Upper lobe of right lung (tissue), 1 donor: Measurements from ENCODE around the gene ZFR. TPM values are rescaled to one million over a fixed set of nuclear protein-coding genes. Genes with fewer than 3 reads are reported as not detected.

Experiments
- ATAC-seq: fragments of 200-7000 bp; cut with Tn5 transposase; one replicate; pipeline ENCODE4 v1.9.1; 2020; ENCODE audit warnings: mild to moderate bottlenecking, moderate library complexity
- DNase-seq: peaks from one replicate; pipeline ENCODE4 v3.0.0-alpha.2; 2020
- H3K27ac ChIP-seq: fragments of 200-600 bp; one replicate; pipeline ENCODE4 v1.8.0; 2022
- H3K27me3 ChIP-seq: fragments of 200-600 bp; one replicate; pipeline ENCODE4 v1.8.0; 2022; ENCODE audit warnings: mild to moderate bottlenecking
- H3K36me3 ChIP-seq: fragments of 200-600 bp; one replicate; pipeline ENCODE4 v1.8.0; 2022
- H3K4me1 ChIP-seq: fragments of 200-600 bp; one replicate; pipeline ENCODE4 v1.8.0; 2022
- H3K4me3 ChIP-seq: fragments of 200-600 bp; one replicate; pipeline ENCODE4 v1.8.0; 2022; ENCODE audit warnings: mild to moderate bottlenecking
- H3K9me3 ChIP-seq: fragments of 200-600 bp; one replicate; pipeline ENCODE4 v1.8.0; 2022
- CTCF ChIP-seq: fragments of 200-600 bp; IDR thresholded peaks from one replicate; pipeline ENCODE4 v1.8.0; 2022; ENCODE audit warnings: antibody characterized with exemption
- intact Hi-C: fragments of 100-400 bp; cut with DNase I; formaldehyde crosslinking; loops from one replicate; pipeline ENCODE4 v1.11.0; 2022
- total RNA-seq: library from RNA; stranded (reverse); fragmentation: NEBNext Ultra II Directional; extraction: Animal tissue kit (Norgen Biotek cat#: 25700); gene quantifications from one replicate; pipeline ENCODE4 v1.2.1, GENCODE V29; 2021
- donor health status: DM: no; HTN: yes; CAD: no; lungs with severe emphysema.

The ZFR gene
- total RNA-seq, 1 donor from 2014 or later = 60.4 TPM

DNA sequence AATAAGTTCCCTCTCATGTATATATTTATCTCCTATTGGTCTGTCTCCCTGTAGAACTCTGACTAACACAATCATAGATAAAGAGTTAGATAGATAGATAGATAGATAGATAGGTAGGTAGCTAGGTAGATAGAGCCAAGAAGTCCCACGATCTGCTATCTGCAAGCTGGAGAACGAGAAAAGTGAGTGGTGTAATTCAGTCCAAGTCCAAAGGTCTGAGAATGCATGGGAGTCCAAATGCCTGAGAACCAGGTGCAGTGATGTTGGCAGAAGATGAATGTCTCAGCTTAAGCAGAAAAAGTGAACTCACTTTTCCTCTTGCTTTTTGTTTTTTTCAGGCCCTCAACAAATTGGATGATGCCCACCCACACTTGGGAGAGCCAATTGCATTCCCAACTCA, 37.7 kb upstream of the ZFR start:
- no peaks in the 10 kb centered on the region for H3K27me3 ChIP-seq
- intact Hi-C loops = no loop called here
- no peaks in the 10 kb centered on the region for H3K4me1 ChIP-seq
- no peak overlapping the region for H3K27ac ChIP-seq
- H3K36me3 ChIP-seq = no peaks in the 10 kb centered on the region
- no peaks in the 10 kb centered on the region for H3K9me3 ChIP-seq
- ATAC-seq (no peak), DNase-seq (no peak)
- no peak overlapping the region for H3K4me3 ChIP-seq
- TF ChIP-seq CTCF = no peak

DNA sequence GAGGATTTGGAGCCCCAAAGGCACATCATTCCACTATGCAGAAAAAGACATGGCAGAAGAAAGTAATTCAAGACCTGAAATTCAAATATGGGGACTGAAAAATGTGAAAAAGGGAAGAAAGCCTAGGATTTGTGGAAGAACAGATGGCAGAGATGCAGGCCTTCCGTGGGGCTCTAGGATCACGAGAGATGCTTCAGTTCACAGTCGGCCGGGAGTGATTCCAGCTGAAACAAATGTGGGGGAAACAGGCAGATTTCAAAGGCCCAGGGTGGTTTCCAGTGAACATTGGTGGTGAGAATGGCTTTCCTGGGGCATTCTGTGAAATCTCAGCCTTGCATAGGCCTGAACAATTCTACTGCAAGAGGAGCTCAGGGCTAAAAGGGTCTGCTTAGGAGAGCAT, 34.6 kb upstream of the ZFR start:
- TF ChIP-seq CTCF = no peak
- no peaks in the 10 kb centered on the region for H3K27me3 ChIP-seq
- no peak overlapping the region for H3K27ac ChIP-seq
- no peak overlapping the region for H3K4me3 ChIP-seq
- DNase-seq (no peak), ATAC-seq (no peak)
- no peaks in the 10 kb centered on the region for H3K9me3 ChIP-seq
- H3K4me1 ChIP-seq = no peaks in the 10 kb centered on the region
- no peaks in the 10 kb centered on the region for H3K36me3 ChIP-seq
- intact Hi-C loops = no loop called here

DNA sequence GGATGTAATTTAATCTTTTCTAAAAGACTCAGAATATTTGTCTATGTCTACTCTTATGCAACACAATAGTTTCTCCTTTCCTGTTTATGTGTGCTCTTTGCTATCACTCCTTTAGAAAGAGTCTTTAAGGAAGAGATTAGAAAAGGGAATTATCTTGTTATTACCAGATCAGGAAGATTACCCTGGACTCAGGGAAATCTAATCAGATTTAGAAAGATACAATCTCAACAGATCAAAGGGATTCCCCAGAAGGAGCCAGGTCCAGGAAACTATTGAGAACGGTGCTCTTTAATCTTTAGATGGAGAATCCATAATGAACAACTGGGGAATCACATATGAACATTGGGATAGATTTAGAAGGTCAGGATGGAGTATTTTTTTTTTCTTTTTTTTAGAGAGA, 32.4 kb upstream of the ZFR start:
- H3K4me1 ChIP-seq = no peaks in the 10 kb centered on the region
- no peaks in the 10 kb centered on the region for H3K36me3 ChIP-seq
- DNase-seq (no peak), ATAC-seq (no peak)
- H3K4me3 ChIP-seq = no peak overlapping the region
- no peak overlapping the region for H3K27ac ChIP-seq
- no peaks in the 10 kb centered on the region for H3K9me3 ChIP-seq
- intact Hi-C loops = no loop called here
- TF ChIP-seq CTCF = no peak
- H3K27me3 ChIP-seq = no peaks in the 10 kb centered on the region

- no peak overlapping the region for H3K27ac ChIP-seq
- intact Hi-C loops = no loop called here
- no peak for DNase-seq
- H3K4me1 ChIP-seq = no peaks in the 10 kb centered on the region
- no peaks in the 10 kb centered on the region for H3K36me3 ChIP-seq
- no peak overlapping the region for H3K4me3 ChIP-seq
- TF ChIP-seq CTCF = no peak
- H3K27me3 ChIP-seq = no peaks in the 10 kb centered on the region
- no peaks in the 10 kb centered on the region for H3K9me3 ChIP-seq
- no peak for ATAC-seq
Observed at GRCh38 chr5:32475334-32476097, 31.0 kb upstream of the ZFR start.

- no peak for DNase-seq
- H3K36me3 ChIP-seq = no peaks in the 10 kb centered on the region
- no peak overlapping the region for H3K4me3 ChIP-seq
- TF ChIP-seq CTCF = no peak
- no peaks in the 10 kb centered on the region for H3K27me3 ChIP-seq
- H3K9me3 ChIP-seq = no peaks in the 10 kb centered on the region
- no peak overlapping the region for H3K27ac ChIP-seq
- intact Hi-C loops = no loop called here
- ATAC-seq = no peak
- no peaks in the 10 kb centered on the region for H3K4me1 ChIP-seq
Observed at GRCh38 chr5:32474209-32474854, 29.8 kb upstream of the ZFR start.
